H9 (cell line): ENCODE results near the gene MID1. TPM values are rescaled to one million over a fixed set of nuclear protein-coding genes. Genes with fewer than 3 reads are reported as not detected.

Experiments
- DNase-seq: peaks from one replicate; pipeline ENCODE4 v3.0.0-alpha.2; 2017
- H2AFZ ChIP-seq: one replicate; pipeline ENCODE4 v1.6.1; 2013; ENCODE audit warnings: mild to moderate bottlenecking, low read length, control low read depth, moderate library complexity
- H2AK5ac ChIP-seq: 2 replicates; pipeline ENCODE4 v1.6.1; 2013; ENCODE audit warnings: low read length, control low read depth, mixed read lengths; ENCODE audit not compliant: insufficient read length
- H2BK120ac ChIP-seq: one replicate; pipeline ENCODE4 v1.6.1; 2013; ENCODE audit warnings: low read depth, mild to moderate bottlenecking, low read length, control low read depth, inconsistent platforms; ENCODE audit not compliant: poor library complexity, severe bottlenecking
- H2BK12ac ChIP-seq: 2 replicates; pipeline ENCODE4 v1.6.1; 2013; ENCODE audit warnings: low read length, control low read depth, mixed read lengths, low read depth; ENCODE audit not compliant: insufficient read length
- H2BK15ac ChIP-seq: 2 replicates; pipeline ENCODE4 v1.6.1; 2013; ENCODE audit warnings: low read depth, low read length, control low read depth
- H2BK20ac ChIP-seq: one replicate; pipeline ENCODE4 v1.6.1; 2013; ENCODE audit warnings: low read depth, mild to moderate bottlenecking, low read length, control low read depth, inconsistent platforms; ENCODE audit not compliant: poor library complexity, severe bottlenecking
- H2BK5ac ChIP-seq: 2 replicates; pipeline ENCODE4 v1.6.1; 2013; ENCODE audit warnings: low read length, control low read depth, mixed read lengths; ENCODE audit not compliant: insufficient read length
- H3K14ac ChIP-seq: 2 replicates; pipeline ENCODE4 v1.6.1; 2013; ENCODE audit warnings: low read length, control low read depth; ENCODE audit not compliant: insufficient read depth
- H3K18ac ChIP-seq: 2 replicates; pipeline ENCODE4 v1.6.1; 2013; ENCODE audit warnings: low read depth, mild to moderate bottlenecking, mixed read lengths, low read length, control low read depth; ENCODE audit not compliant: insufficient read length
- H3K23ac ChIP-seq: 2 replicates; pipeline ENCODE4 v1.6.1; 2013; ENCODE audit warnings: low read length, control low read depth, mixed read lengths, low read depth; ENCODE audit not compliant: insufficient read length
- H3K23me2 ChIP-seq: 2 replicates; pipeline ENCODE4 v1.6.1; 2013; ENCODE audit warnings: low read depth, mild to moderate bottlenecking, mixed read lengths, low read length, control low read depth; ENCODE audit not compliant: insufficient read length, poor library complexity, severe bottlenecking
- H3K27ac ChIP-seq: 2 replicates; pipeline ENCODE4 v1.5.1; 2013; ENCODE audit warnings: low read length, control low read depth, mixed read lengths, low read depth; ENCODE audit not compliant: insufficient read length
- H3K27me3 ChIP-seq: 2 replicates; pipeline ENCODE4 v1.6.1; 2013; ENCODE audit warnings: low read length, control low read depth, inconsistent platforms; ENCODE audit not compliant: insufficient read depth
- H3K4ac ChIP-seq: 2 replicates; pipeline ENCODE4 v1.6.1; 2013; ENCODE audit warnings: low read depth, mild to moderate bottlenecking, control low read depth, inconsistent platforms, low read length, moderate library complexity
- H3K4me1 ChIP-seq: 2 replicates; pipeline ENCODE4 v1.6.1; 2013; ENCODE audit warnings: low read length, control low read depth, inconsistent platforms; ENCODE audit not compliant: insufficient read depth
- H3K4me2 ChIP-seq: 2 replicates; pipeline ENCODE4 v1.6.1; 2013; ENCODE audit warnings: low read length, control low read depth, mixed read lengths; ENCODE audit not compliant: insufficient read length, insufficient read depth
- H3K56ac ChIP-seq: 2 replicates; pipeline ENCODE4 v1.6.1; 2013; ENCODE audit warnings: low read depth, mild to moderate bottlenecking, mixed read lengths, low read length, control low read depth; ENCODE audit not compliant: insufficient read length
- H3K79me1 ChIP-seq: 2 replicates; pipeline ENCODE4 v1.6.1; 2013; ENCODE audit warnings: low read depth, mild to moderate bottlenecking, moderate library complexity, low read length, control low read depth, inconsistent platforms; ENCODE audit not compliant: insufficient read depth, poor library complexity, severe bottlenecking
- H3K79me2 ChIP-seq: 2 replicates; pipeline ENCODE4 v1.6.1; 2013; ENCODE audit warnings: low read length, control low read depth, inconsistent platforms; ENCODE audit not compliant: insufficient read depth
- H3K9ac ChIP-seq: 2 replicates; pipeline ENCODE4 v1.6.1; 2013; ENCODE audit warnings: low read length, control low read depth, mixed read lengths; ENCODE audit not compliant: insufficient read length; ENCODE audit errors: extremely low read depth
- H3K9me3 ChIP-seq: one replicate; pipeline ENCODE4 v1.6.1; 2013; ENCODE audit warnings: low read depth, low read length, inconsistent platforms; ENCODE audit not compliant: control insufficient read depth
- H3T11ph ChIP-seq: one replicate; pipeline ENCODE4 v1.6.1; 2013; ENCODE audit warnings: mild to moderate bottlenecking, low read length, control low read depth, inconsistent platforms
- H4K20me1 ChIP-seq: one replicate; pipeline ENCODE4 v1.6.1; 2013; ENCODE audit not compliant: control insufficient read depth, insufficient read length, insufficient read depth
- H4K5ac ChIP-seq: 2 replicates; pipeline ENCODE4 v1.6.1; 2013; ENCODE audit warnings: low read depth, mild to moderate bottlenecking, mixed read lengths, low read length, control low read depth; ENCODE audit not compliant: insufficient read length
- H4K8ac ChIP-seq: replicated peaks from 2 replicates; pipeline ENCODE4 v1.6.1; 2013; ENCODE audit warnings: low read length, control low read depth, mixed read lengths, low read depth; ENCODE audit not compliant: insufficient read length
- H4K91ac ChIP-seq: 2 replicates; pipeline ENCODE4 v1.6.1; 2013; ENCODE audit warnings: low read depth, mild to moderate bottlenecking, moderate library complexity, mixed read lengths, low read length, control low read depth; ENCODE audit not compliant: insufficient read length
- H3K27ac Mint-ChIP-seq, 3 experiments: 2 replicates in 2 of 3; 3 replicates in 1 of 3; pipeline ENCODE4 v1.8.0; 2020 to 2021; ENCODE audit warnings: mixed read lengths in 3 of 3, mild to moderate bottlenecking in 1 of 3, moderate library complexity in 1 of 3
- H3K27me3 Mint-ChIP-seq: 2 replicates; pipeline ENCODE4 v1.8.0; 2021; ENCODE audit warnings: low read depth, mild to moderate bottlenecking, moderate library complexity, mixed read lengths
- H3K36me3 Mint-ChIP-seq, 3 experiments: 2 replicates in 2 of 3; 3 replicates in 1 of 3; pipeline ENCODE4 v1.8.0; 2020 to 2021; ENCODE audit warnings: low read depth in 3 of 3, mixed read lengths in 3 of 3; ENCODE audit not compliant: insufficient read depth in 1 of 3
- H3K4me1 Mint-ChIP-seq, 2 experiments: 2 replicates each; pipeline ENCODE4 v1.8.0; 2020; ENCODE audit warnings: mixed read lengths in 2 of 2
- H3K4me3 Mint-ChIP-seq, 2 experiments: 2 replicates in 1 of 2; 3 replicates in 1 of 2; pipeline ENCODE4 v1.8.0; 2020 to 2021; ENCODE audit warnings: mild to moderate bottlenecking in 2 of 2, mixed read lengths in 2 of 2, moderate library complexity in 1 of 2
- H3K9me3 Mint-ChIP-seq, 2 experiments: 2 replicates in 1 of 2; 3 replicates in 1 of 2; pipeline ENCODE4 v1.8.0; 2020; ENCODE audit warnings: mild to moderate bottlenecking in 2 of 2, mixed read lengths in 2 of 2, moderate library complexity in 1 of 2
- total RNA-seq: library from RNA; stranded (reverse); gene quantifications from 2 replicates; pipeline ENCODE4 v1.2.1, GENCODE V29; 2021
- TF ChIP-seq, protein P1 (sequence below): fragments of 200-600 bp; sonication (generic); conservative IDR thresholded peaks from 3 replicates; pipeline ENCODE4 v1.8.0; 2021; ENCODE audit warnings: antibody characterized with exemption, mild to moderate bottlenecking

The MID1 gene
- total RNA-seq, 1 experiment from 2014 or later, result 32.9 TPM

- no peak overlapping the region for H2AK5ac ChIP-seq
- H2BK120ac ChIP-seq, result no peak overlapping the region
- H4K20me1 ChIP-seq, result no peaks in the 10 kb centered on the region
- H3K9ac ChIP-seq, result no peak overlapping the region
- no peak overlapping the region for H4K91ac ChIP-seq
- no peak overlapping the region for H3K56ac ChIP-seq
- TF ChIP-seq, protein P1, sequence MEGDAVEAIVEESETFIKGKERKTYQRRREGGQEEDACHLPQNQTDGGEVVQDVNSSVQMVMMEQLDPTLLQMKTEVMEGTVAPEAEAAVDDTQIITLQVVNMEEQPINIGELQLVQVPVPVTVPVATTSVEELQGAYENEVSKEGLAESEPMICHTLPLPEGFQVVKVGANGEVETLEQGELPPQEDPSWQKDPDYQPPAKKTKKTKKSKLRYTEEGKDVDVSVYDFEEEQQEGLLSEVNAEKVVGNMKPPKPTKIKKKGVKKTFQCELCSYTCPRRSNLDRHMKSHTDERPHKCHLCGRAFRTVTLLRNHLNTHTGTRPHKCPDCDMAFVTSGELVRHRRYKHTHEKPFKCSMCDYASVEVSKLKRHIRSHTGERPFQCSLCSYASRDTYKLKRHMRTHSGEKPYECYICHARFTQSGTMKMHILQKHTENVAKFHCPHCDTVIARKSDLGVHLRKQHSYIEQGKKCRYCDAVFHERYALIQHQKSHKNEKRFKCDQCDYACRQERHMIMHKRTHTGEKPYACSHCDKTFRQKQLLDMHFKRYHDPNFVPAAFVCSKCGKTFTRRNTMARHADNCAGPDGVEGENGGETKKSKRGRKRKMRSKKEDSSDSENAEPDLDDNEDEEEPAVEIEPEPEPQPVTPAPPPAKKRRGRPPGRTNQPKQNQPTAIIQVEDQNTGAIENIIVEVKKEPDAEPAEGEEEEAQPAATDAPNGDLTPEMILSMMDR, result no peak
- no peak overlapping the region for H3K18ac ChIP-seq
- no peak overlapping the region for H4K5ac ChIP-seq
- no peak overlapping the region for H2BK20ac ChIP-seq
- H3K23me2 ChIP-seq, result no peaks in the 10 kb centered on the region
- no peak overlapping the region for H3K14ac ChIP-seq
- no peak overlapping the region for H3K23ac ChIP-seq
- no peak overlapping the region for H3K4me2 ChIP-seq
- Mint-ChIP-seq H3K4me1 (no peaks in the 10 kb centered on the region), H3K9me3 (peaks cover 29 to 48% of the 10 kb centered on the region in 2 experiments), H3K27ac (no peak overlapping the region), H3K27me3 (no peaks in the 10 kb centered on the region; the same call in 1 of the 2 replicates), H3K4me3 (no peak overlapping the region), H3K36me3 (no peaks in the 10 kb centered on the region)
- no peaks in the 10 kb centered on the region for H3K79me2 ChIP-seq
- H3T11ph ChIP-seq, result no peak overlapping the region
- no peaks in the 10 kb centered on the region for H3K27me3 ChIP-seq
- H4K8ac ChIP-seq, result no peak overlapping the region
- H2BK5ac ChIP-seq, result no peak overlapping the region
- H2AFZ ChIP-seq, result no peak overlapping the region
- H3K9me3 ChIP-seq, result no peaks in the 10 kb centered on the region
- no peak overlapping the region for H3K27ac ChIP-seq
- no peaks in the 10 kb centered on the region for H3K79me1 ChIP-seq
- H3K4ac ChIP-seq, result no peak overlapping the region
- no peaks in the 10 kb centered on the region for H3K4me1 ChIP-seq
- no peak overlapping the region for H2BK15ac ChIP-seq
- no peak for DNase-seq
- H2BK12ac ChIP-seq, result no peak overlapping the region
Observed at GRCh38 chrX:10427249-10427648, 193.1 kb downstream of the MID1 start.
